SK-N-SH treated with all-trans-retinoic acid at 6 μM for 48 hours (cell line): ENCODE measurements around the gene FBLN7.

Source experiments
- ATAC-seq: fragments of 200-7000 bp; cut with Tn5 transposase; 3 replicates; pipeline ENCODE4 v1.9.1; 2020; ENCODE audit warnings: mild to moderate bottlenecking, moderate library complexity
- ARNTL ChIP-seq: fragments of 450-650 bp; formaldehyde crosslinking; IDR thresholded peaks from 2 replicates; pipeline ENCODE4 v1.5.0; 2020; ENCODE audit warnings: low read depth, mild to moderate bottlenecking, moderate library complexity, borderline replicate concordance
- BACH2 ChIP-seq: fragments of 250-450 bp; sonication (Bioruptor Pico); IDR thresholded peaks from 2 replicates; pipeline ENCODE4 v1.9.0; 2021; ENCODE audit warnings: mild to moderate bottlenecking, borderline replicate concordance
- ESRRG ChIP-seq: fragments of 250-450 bp; sonication (Bioruptor Pico); IDR thresholded peaks from 2 replicates; pipeline ENCODE4 v1.6.1; 2021; ENCODE audit warnings: mild to moderate bottlenecking
- GLIS3 ChIP-seq: fragments of 250-450 bp; sonication (Bioruptor Pico); IDR thresholded peaks from 2 replicates; pipeline ENCODE4 v1.5.0; 2020; ENCODE audit warnings: mild to moderate bottlenecking, moderate library complexity
- ISL1 ChIP-seq: fragments of 250-450 bp; sonication (Bioruptor Pico); IDR thresholded peaks from 2 replicates; pipeline ENCODE4 v2.1.2; 2022; ENCODE audit warnings: mild to moderate bottlenecking, moderate library complexity
- OSR1 ChIP-seq: fragments of 250-450 bp; sonication (Bioruptor Pico); IDR thresholded peaks from 2 replicates; pipeline ENCODE4 v1.8.0; 2022; ENCODE audit warnings: moderate library complexity, mild to moderate bottlenecking, inconsistent platforms
- PPARA ChIP-seq: fragments of 250-450 bp; sonication (Bioruptor Pico); IDR thresholded peaks from 2 replicates; pipeline ENCODE4 v1.5.0; 2020; ENCODE audit warnings: mild to moderate bottlenecking, borderline replicate concordance
- RARB ChIP-seq: fragments of 250-450 bp; sonication (Bioruptor Pico); IDR thresholded peaks from 2 replicates; pipeline ENCODE4 v1.8.0; 2021; ENCODE audit warnings: mild to moderate bottlenecking, moderate library complexity
- SNAI2 ChIP-seq: fragments of 250-450 bp; sonication (Bioruptor Pico); IDR thresholded peaks from 2 replicates; pipeline ENCODE4 v1.5.0; 2020; ENCODE audit warnings: mild to moderate bottlenecking, moderate library complexity
- TCF4 ChIP-seq: fragments of 250-450 bp; sonication (Bioruptor Pico); IDR thresholded peaks from 2 replicates; pipeline ENCODE4 v1.8.0; 2021; ENCODE audit warnings: mild to moderate bottlenecking, moderate library complexity, borderline replicate concordance
- TOX ChIP-seq: fragments of 250-450 bp; sonication (Bioruptor Pico); IDR thresholded peaks from 2 replicates; pipeline ENCODE4 v1.8.0; 2021; ENCODE audit warnings: mild to moderate bottlenecking, moderate library complexity, borderline replicate concordance
- ZC3H10 ChIP-seq: fragments of 250-450 bp; sonication (Bioruptor Pico); IDR thresholded peaks from 2 replicates; pipeline ENCODE4 v1.5.1; 2021; ENCODE audit warnings: mild to moderate bottlenecking, moderate library complexity
- ZFP30 ChIP-seq: fragments of 450-650 bp; formaldehyde crosslinking; IDR thresholded peaks from 2 replicates; pipeline ENCODE4 v1.5.0; 2022; ENCODE audit warnings: mild to moderate bottlenecking, moderate library complexity
- ZNF70 ChIP-seq: fragments of 450-650 bp; formaldehyde crosslinking; IDR thresholded peaks from 2 replicates; pipeline ENCODE4 v1.5.0; 2020; ENCODE audit warnings: mild to moderate bottlenecking, moderate library complexity
- ZNF8 ChIP-seq: fragments of 450-650 bp; formaldehyde crosslinking; IDR thresholded peaks from 2 replicates; pipeline ENCODE4 v1.5.0; 2020; ENCODE audit warnings: mild to moderate bottlenecking, moderate library complexity
- TF ChIP-seq, protein P1 (sequence below): fragments of 250-450 bp; sonication (Bioruptor Pico); IDR thresholded peaks from 2 replicates; pipeline ENCODE4 v1.5.1; 2021; ENCODE audit warnings: mild to moderate bottlenecking, moderate library complexity
- TF ChIP-seq, protein P2 (sequence below): fragments of 250-450 bp; sonication (Bioruptor Pico); IDR thresholded peaks from 2 replicates; pipeline ENCODE4 v1.8.0; 2020; ENCODE audit warnings: mild to moderate bottlenecking, moderate library complexity, borderline replicate concordance
- TF ChIP-seq, protein P3 (sequence below): fragments of 250-450 bp; sonication (Bioruptor Pico); IDR thresholded peaks from 2 replicates; pipeline ENCODE4 v1.8.0; 2021; ENCODE audit warnings: low read depth, mild to moderate bottlenecking, moderate library complexity, borderline replicate concordance
- TF ChIP-seq, protein P4 (sequence below): fragments of 250-450 bp; sonication (Bioruptor Pico); IDR thresholded peaks from 2 replicates; pipeline ENCODE4 v1.5.0; 2020; ENCODE audit warnings: mild to moderate bottlenecking, moderate library complexity

The FBLN7 gene

DNA sequence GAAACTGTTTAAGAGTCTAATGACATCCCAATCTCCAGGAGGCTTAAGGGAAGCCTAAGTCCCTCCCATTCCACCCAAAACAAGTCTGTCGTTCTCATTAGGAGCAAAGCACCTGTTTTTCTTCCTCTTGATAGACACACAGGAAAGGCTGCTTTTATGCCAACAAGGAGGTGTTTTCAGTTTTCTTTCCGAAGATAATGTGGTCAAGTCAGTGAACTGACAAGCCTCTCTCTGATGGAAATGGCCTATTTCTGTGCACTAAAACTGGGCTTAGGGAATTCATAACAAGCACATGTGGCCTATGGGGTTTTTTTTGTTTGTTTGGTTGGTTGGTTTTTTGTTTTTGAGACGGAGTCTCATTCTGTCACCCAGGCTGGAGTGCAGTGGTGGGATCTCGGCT is 36.2 kb downstream of the FBLN7 start:
- TF ChIP-seq TOX (CRISPR knock-in tag): no peak
- TF ChIP-seq ZC3H10 (CRISPR knock-in tag): no peak
- TF ChIP-seq SNAI2 (CRISPR knock-in tag): no peak
- TF ChIP-seq, protein P1, sequence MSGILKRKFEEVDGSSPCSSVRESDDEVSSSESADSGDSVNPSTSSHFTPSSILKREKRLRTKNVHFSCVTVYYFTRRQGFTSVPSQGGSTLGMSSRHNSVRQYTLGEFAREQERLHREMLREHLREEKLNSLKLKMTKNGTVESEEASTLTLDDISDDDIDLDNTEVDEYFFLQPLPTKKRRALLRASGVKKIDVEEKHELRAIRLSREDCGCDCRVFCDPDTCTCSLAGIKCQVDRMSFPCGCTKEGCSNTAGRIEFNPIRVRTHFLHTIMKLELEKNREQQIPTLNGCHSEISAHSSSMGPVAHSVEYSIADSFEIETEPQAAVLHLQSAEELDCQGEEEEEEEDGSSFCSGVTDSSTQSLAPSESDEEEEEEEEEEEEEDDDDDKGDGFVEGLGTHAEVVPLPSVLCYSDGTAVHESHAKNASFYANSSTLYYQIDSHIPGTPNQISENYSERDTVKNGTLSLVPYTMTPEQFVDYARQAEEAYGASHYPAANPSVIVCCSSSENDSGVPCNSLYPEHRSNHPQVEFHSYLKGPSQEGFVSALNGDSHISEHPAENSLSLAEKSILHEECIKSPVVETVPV (CRISPR knock-in tag): no peak
- TF ChIP-seq, protein P2, sequence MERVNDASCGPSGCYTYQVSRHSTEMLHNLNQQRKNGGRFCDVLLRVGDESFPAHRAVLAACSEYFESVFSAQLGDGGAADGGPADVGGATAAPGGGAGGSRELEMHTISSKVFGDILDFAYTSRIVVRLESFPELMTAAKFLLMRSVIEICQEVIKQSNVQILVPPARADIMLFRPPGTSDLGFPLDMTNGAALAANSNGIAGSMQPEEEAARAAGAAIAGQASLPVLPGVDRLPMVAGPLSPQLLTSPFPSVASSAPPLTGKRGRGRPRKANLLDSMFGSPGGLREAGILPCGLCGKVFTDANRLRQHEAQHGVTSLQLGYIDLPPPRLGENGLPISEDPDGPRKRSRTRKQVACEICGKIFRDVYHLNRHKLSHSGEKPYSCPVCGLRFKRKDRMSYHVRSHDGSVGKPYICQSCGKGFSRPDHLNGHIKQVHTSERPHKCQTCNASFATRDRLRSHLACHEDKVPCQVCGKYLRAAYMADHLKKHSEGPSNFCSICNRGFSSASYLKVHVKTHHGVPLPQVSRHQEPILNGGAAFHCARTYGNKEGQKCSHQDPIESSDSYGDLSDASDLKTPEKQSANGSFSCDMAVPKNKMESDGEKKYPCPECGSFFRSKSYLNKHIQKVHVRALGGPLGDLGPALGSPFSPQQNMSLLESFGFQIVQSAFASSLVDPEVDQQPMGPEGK: no peak
- no peak for TF ChIP-seq OSR1 (CRISPR knock-in tag)
- no peak for TF ChIP-seq BACH2 (CRISPR knock-in tag)
- no peak for TF ChIP-seq GLIS3
- no peak for TF ChIP-seq ZFP30 (CRISPR knock-in tag)
- TF ChIP-seq ARNTL (CRISPR knock-in tag): no peak
- ATAC-seq: no peak

DNA sequence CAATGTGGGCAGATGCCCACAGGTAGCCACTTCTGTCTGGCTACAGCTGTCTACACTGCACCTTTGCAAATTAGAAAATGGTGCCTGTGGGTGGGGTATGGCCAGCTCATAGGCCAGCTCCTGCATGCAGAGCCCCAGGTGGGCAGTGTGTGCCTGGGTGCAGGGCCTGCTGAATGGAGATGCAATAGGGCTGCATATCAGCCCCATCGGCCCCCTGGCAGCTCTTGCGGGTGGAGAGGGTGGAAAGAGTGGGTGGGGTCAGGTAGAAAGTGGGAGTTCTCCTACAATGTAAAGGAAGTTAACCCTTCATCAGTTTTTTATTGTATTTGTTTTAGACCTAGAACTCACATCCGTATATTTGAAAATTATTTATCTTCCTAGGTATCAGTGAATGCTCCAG is 37.1 kb downstream of the FBLN7 start:
- no peak for ATAC-seq
- TF ChIP-seq OSR1 (CRISPR knock-in tag) (no peak), ZC3H10 (CRISPR knock-in tag) (no peak), BACH2 (CRISPR knock-in tag) (no peak), TCF4 (no peak), ESRRG (no peak), GLIS3 (no peak), SNAI2 (CRISPR knock-in tag) (no peak)

DNA sequence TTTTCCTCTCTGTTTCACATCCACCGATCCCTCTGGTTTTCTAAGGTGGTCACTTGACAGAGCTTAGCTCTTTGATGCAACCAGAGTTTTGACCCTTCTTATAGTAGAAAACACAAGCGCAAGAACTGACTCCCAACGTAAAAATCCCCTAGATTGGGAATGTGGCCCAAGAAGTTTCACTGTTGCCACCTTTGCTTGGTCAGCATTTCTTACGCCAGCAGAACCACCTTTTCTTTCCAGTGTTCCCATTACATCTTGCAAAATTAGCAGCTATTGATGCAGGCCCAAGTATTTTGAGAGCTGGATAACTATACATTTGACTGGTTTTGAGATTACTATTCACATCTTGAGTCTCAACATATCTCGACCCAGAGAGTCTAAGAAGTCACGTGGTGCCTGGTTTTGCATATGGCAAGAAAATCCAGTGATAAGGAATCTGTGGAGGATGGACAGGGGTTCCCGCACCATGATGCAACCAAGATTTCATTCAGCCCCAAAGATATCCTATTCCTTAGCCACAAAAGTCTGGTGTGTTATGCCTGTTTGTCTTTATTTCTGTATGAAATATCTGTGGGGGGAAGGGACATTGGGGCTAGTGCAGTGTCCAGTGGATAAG is 37.9 kb downstream of the FBLN7 start:
- ATAC-seq: no peak
- TF ChIP-seq ZFP30 (CRISPR knock-in tag): no peak
- no peak for TF ChIP-seq ESRRG
- no peak for TF ChIP-seq TCF4
- TF ChIP-seq, protein P3, sequence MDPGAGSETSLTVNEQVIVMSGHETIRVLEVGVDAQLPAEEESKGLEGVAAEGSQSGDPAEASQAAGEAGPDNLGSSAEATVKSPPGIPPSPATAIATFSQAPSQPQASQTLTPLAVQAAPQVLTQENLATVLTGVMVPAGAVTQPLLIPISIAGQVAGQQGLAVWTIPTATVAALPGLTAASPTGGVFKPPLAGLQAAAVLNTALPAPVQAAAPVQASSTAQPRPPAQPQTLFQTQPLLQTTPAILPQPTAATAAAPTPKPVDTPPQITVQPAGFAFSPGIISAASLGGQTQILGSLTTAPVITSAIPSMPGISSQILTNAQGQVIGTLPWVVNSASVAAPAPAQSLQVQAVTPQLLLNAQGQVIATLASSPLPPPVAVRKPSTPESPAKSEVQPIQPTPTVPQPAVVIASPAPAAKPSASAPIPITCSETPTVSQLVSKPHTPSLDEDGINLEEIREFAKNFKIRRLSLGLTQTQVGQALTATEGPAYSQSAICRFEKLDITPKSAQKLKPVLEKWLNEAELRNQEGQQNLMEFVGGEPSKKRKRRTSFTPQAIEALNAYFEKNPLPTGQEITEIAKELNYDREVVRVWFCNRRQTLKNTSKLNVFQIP: no peak
- TF ChIP-seq ZNF70 (CRISPR knock-in tag): no peak

DNA sequence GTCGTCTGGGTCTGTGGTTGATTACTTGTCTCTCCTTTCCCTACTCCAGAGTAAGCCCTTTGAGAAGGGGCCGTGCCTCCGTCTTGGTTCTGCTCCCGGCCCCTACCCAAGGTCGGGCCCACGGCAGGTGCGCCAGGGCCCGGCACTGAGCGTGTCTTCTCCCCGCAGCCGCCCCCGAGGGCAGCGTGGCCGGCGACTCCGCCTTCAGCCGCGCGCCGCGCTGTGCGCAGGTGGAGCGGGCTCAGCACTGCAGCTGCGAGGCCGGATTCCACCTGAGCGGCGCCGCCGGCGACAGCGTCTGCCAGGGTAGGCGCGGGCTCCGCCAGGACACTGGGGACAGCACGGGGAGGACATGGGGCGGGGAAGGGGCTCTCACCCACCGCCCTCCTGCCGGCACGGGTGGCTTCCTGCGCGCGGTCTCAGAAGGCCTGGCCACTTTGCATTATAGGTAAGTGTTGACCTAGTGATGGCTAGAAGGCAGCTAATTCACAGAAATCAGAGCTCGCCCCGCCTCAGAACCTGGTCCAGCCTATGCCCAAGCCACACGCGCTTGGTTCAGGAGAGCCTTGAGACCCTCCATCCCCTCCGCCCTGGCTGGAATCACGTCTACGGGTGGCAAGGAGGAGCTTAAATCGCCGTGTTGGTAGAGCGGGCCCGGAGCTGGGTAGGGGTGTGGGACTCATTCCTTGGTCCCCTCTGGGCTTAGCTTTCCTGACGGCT is 43.5 kb downstream of the FBLN7 start:
- TF ChIP-seq PPARA (CRISPR knock-in tag): no peak
- no peak for TF ChIP-seq ARNTL (CRISPR knock-in tag)
- no peak for TF ChIP-seq ISL1 (CRISPR knock-in tag)
- no peak for TF ChIP-seq RARB (CRISPR knock-in tag)
- TF ChIP-seq ESRRG: no peak
- no peak for TF ChIP-seq ZNF8 (CRISPR knock-in tag)
- no peak for TF ChIP-seq GLIS3
- TF ChIP-seq, protein P2: no peak
- TF ChIP-seq, protein P3: no peak
- no peak for TF ChIP-seq TOX (CRISPR knock-in tag)
- TF ChIP-seq, protein P4, sequence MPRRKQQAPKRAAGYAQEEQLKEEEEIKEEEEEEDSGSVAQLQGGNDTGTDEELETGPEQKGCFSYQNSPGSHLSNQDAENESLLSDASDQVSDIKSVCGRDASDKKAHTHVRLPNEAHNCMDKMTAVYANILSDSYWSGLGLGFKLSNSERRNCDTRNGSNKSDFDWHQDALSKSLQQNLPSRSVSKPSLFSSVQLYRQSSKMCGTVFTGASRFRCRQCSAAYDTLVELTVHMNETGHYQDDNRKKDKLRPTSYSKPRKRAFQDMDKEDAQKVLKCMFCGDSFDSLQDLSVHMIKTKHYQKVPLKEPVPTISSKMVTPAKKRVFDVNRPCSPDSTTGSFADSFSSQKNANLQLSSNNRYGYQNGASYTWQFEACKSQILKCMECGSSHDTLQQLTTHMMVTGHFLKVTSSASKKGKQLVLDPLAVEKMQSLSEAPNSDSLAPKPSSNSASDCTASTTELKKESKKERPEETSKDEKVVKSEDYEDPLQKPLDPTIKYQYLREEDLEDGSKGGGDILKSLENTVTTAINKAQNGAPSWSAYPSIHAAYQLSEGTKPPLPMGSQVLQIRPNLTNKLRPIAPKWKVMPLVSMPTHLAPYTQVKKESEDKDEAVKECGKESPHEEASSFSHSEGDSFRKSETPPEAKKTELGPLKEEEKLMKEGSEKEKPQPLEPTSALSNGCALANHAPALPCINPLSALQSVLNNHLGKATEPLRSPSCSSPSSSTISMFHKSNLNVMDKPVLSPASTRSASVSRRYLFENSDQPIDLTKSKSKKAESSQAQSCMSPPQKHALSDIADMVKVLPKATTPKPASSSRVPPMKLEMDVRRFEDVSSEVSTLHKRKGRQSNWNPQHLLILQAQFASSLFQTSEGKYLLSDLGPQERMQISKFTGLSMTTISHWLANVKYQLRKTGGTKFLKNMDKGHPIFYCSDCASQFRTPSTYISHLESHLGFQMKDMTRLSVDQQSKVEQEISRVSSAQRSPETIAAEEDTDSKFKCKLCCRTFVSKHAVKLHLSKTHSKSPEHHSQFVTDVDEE (CRISPR knock-in tag): no peak
- ATAC-seq: no peak
